Effector memory CD4-positive, alpha-beta T cell (primary cell): ENCODE results near the gene RILPL2.
"Not testable (repeated sequence)": the region's sequence is repeated elsewhere in the genome, so short reads cannot be mapped to it uniquely, and the experiment has no call there.

Source experiments
- DNase-seq, 3 donors: peaks; one replicate each; pipeline ENCODE4 v3.0.0-alpha.2; 2020
- H3K27ac ChIP-seq: 2 replicates; pipeline ENCODE4 v1.7.0; 2013; ENCODE audit warnings: mild to moderate bottlenecking, low read length, moderate library complexity; ENCODE audit not compliant: insufficient read depth, poor library complexity, severe bottlenecking
- H3K27me3 ChIP-seq: replicated peaks from 2 replicates; pipeline ENCODE4 v1.7.0; 2013; ENCODE audit warnings: mild to moderate bottlenecking, low read length; ENCODE audit not compliant: insufficient read depth, control insufficient read depth, poor library complexity, severe bottlenecking
- H3K36me3 ChIP-seq: 2 replicates; pipeline ENCODE4 v1.7.0; 2013; ENCODE audit warnings: mild to moderate bottlenecking, low read length, moderate library complexity; ENCODE audit not compliant: control insufficient read depth, insufficient read depth
- H3K4me1 ChIP-seq: 2 replicates; pipeline ENCODE4 v1.7.0; 2013; ENCODE audit warnings: low read length, mild to moderate bottlenecking; ENCODE audit not compliant: control insufficient read depth, insufficient read depth, poor library complexity, severe bottlenecking
- H3K4me3 ChIP-seq: 2 replicates; pipeline ENCODE4 v1.7.0; 2013; ENCODE audit warnings: low read length, low read depth, mild to moderate bottlenecking; ENCODE audit not compliant: insufficient read depth, poor library complexity, severe bottlenecking
- H3K9me3 ChIP-seq: 2 replicates; pipeline ENCODE4 v1.7.0; 2013; ENCODE audit warnings: mild to moderate bottlenecking, low read length, moderate library complexity; ENCODE audit not compliant: control insufficient read depth
- total RNA-seq, 3 donors: gene quantifications; one replicate each; lab custom pipeline; 2026; lab: John Stamatoyannopoulos, UW

The RILPL2 gene, protein sequence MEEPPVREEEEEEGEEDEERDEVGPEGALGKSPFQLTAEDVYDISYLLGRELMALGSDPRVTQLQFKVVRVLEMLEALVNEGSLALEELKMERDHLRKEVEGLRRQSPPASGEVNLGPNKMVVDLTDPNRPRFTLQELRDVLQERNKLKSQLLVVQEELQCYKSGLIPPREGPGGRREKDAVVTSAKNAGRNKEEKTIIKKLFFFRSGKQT
- total RNA-seq = 33.9 to 46.2 (median 37.3) reads per million in 3 donors

DNA sequence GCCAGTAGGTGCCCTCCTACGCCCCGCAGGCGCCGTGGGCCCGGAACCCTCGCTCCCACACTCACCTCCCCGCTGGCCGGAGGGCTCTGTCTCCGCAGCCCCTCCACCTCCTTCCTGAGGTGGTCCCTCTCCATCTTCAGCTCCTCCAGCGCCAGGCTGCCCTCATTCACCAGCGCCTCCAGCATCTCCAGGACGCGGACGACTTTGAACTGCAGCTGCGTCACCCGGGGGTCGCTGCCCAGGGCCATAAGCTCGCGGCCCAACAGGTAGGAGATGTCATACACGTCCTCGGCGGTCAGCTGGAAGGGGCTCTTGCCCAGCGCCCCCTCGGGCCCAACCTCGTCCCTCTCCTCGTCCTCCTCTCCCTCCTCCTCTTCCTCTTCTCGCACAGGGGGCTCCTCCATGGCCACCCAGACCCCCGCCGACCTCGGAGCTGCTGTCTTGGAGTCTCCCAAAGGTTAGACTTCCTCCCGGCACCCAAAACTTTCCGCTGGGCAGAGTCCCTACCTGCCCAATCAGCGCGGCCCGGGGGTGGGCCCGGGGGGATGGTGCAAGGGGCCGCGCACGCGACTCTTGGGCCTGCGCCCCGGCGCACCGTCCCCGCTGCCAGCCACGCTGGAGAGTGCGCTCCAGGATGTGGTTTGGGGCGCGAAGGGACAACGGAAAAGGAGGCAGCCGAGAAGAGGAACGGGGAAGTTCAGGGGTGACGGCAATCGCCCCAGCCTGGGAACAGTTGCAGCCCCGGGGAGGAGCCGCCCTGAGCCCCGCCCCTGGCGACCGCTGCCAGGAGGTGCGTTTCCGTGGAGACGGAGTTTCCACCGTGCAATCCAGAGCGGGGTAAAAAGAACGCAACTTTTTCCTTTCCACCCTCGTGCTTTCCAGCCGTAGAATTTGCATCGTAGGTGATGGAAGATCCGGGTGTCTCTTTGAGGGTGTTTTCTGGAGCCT, at the start of gene RILPL2:
TSS of gene RILPL2 (minus strand) at position 668 of the 948 bp plus-strand sequence. CDS start at position 404, 264 bp downstream.
- DNase-seq = peak; percentile 90 to 92 (median 92)
- Histone ChIP-seq H3K4me1 (peaks cover 29% of the 10 kb centered on the region), H3K9me3 (no peaks in the 10 kb centered on the region), H3K27me3 (no peaks in the 10 kb centered on the region), H3K27ac (peak within 1 kb of the TSS; percentile 91), H3K4me3 (peak within 1 kb of the TSS; percentile 84), H3K36me3 (no peaks in the 10 kb centered on the region)

DNA sequence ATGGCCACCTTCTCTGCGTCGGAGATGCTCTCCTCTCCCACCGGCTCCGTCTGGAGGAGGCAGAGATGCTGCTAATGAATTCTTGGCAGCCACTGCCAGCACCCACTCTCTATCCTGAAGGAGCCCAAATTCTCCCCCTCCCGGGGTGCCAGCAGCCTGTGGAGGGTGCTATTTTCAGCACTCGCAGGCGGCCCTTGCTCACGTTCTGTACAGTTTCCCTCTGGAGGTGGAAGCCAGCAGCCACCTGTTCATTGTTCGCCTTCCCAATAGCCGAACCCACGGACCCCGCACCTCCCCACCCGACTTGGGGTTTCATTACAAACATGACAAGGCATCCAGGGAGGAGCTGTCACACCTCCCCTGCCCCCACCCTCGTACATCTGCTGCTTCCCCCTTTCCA, 49.3 kb upstream of the RILPL2 start:
- no peak overlapping the region for H3K27ac ChIP-seq
- no peak for DNase-seq

DNA sequence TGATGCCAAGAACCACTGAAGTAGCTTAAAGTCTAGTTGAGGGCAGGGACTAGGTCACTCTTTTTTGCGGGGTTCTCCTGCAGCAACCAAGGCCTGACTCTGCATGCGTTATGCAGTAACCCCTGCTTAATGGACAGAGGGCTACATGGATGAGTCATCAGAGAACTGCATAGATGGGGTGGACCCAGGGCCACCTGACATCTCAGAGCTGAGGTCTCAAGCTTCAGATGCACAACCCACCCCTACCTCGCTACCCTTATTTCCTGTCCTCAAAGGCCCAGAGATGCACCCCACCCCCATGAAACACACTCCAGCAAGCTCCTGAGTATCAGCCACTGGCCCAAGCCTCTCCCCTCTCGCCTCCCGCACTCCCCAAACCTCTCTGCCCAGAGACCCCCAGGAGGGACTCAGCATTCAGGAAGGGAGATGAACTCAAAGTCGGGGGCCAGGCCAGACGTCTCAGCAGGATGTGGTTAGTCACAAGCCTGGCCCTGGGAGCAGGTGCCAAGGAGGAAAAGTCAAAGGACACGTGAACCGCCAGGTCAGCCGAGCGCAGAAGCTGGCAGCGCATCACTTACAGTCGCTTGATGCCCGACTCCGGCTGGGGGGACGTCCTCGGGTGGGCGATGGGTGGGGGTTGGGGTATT, 47.2 kb upstream of the RILPL2 start:
- H3K4me1 ChIP-seq = peaks cover 6% of the 10 kb centered on the region
- DNase-seq = no peak
- H3K9me3 ChIP-seq = no peaks in the 10 kb centered on the region
- H3K4me3 ChIP-seq = no peak overlapping the region
- H3K27ac ChIP-seq = no peak overlapping the region
- H3K36me3 ChIP-seq = no peaks in the 10 kb centered on the region
- H3K27me3 ChIP-seq = no peaks in the 10 kb centered on the region

More for the DNA sequence above, 49.3 kb upstream of the RILPL2 start:
- no peaks in the 10 kb centered on the region for H3K36me3 ChIP-seq
- no peaks in the 10 kb centered on the region for H3K27me3 ChIP-seq
- H3K4me3 ChIP-seq = no peak overlapping the region
- H3K4me1 ChIP-seq = peaks cover 6% of the 10 kb centered on the region
- no peaks in the 10 kb centered on the region for H3K9me3 ChIP-seq

DNA sequence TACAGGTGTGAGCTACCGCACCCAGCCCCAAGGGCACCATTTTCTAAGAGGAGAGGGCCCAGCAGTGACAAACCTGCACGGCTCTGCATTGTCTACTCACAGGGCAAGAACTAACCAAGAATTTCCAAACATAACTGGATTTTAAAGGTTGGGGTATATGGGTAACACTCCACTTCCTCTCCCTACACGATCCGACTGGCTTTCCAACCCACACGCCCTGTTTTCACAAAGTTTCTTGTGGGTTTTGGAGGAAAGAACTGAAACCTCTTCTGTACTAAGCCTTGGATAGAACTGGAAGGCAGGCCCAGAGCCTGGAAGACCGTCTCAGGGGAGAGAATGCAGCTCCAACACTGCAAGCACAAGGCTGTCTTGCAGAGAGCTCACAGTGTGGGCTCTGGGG, 46.4 kb upstream of the RILPL2 start:
- Histone ChIP-seq H3K36me3 (no peaks in the 10 kb centered on the region), H3K9me3 (no peaks in the 10 kb centered on the region), H3K27ac (no peak overlapping the region), H3K4me1 (peaks cover 6% of the 10 kb centered on the region), H3K4me3 (no peak overlapping the region), H3K27me3 (no peaks in the 10 kb centered on the region)
- no peak for DNase-seq

DNA sequence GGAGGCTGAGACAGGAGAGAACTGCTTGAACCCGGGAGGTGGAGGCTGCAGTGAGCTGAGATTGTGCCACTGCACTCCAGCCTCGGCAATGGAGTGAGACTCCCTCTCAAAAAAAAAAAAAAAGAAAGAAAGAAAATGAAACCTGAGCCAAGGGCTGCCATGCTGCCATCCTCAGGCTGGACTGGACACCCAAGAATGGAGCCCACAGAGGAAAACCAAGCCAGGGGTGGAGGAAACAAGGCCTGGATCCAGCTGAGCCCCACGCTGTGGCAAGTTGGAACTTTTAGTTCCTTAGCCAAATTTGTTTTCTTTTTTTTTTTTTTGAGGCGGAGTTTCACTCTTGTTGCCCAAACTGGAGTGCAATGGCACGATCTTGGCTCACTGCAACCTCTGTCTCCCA, 44.8 kb upstream of the RILPL2 start:
- H3K4me1 ChIP-seq, DNase-seq, H3K27me3 ChIP-seq, H3K4me3 ChIP-seq, H3K36me3 ChIP-seq, H3K9me3 ChIP-seq, H3K27ac ChIP-seq: not testable (repeated sequence)

DNA sequence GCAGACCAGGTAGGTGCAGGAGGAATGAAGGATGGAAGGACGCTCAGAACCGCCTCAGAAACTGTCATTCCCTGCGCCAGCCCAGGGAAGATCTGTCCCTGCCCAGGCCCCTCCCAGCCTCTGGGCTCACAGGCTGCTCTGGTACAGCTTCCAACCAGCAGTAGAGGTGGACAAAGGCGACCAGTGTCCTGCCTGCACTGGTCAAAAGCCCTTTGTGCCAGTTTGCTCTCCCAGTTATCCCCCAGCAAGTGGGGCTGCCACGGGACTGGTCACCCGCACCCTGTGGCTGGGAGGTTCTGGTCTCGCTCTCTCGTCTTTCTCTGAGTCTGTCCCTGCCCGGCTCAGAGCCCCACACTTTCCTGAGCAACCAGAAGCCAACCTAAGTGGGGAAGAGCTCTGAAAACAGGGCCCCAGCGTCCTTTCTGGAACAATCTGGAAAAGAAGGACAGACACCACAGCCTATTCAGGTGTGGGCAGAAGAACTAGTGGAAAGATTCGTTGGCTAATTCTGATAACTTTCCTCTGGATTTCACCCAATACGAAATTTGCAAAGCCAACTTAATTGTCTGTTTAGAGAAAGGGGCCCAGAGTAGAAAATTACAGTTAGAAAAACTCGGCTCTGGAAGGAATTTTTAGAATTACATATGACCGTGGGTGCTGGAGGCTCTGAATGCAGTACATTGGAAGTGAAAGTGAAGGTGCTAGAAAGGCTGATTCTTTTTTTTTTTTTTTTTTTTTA, 43.1 kb upstream of the RILPL2 start:
- no peak for DNase-seq
- Histone ChIP-seq H3K36me3 (no peaks in the 10 kb centered on the region), H3K27me3 (no peaks in the 10 kb centered on the region), H3K27ac (no peak overlapping the region), H3K4me1 (peaks cover 13% of the 10 kb centered on the region), H3K9me3 (no peaks in the 10 kb centered on the region), H3K4me3 (no peak overlapping the region)

DNA sequence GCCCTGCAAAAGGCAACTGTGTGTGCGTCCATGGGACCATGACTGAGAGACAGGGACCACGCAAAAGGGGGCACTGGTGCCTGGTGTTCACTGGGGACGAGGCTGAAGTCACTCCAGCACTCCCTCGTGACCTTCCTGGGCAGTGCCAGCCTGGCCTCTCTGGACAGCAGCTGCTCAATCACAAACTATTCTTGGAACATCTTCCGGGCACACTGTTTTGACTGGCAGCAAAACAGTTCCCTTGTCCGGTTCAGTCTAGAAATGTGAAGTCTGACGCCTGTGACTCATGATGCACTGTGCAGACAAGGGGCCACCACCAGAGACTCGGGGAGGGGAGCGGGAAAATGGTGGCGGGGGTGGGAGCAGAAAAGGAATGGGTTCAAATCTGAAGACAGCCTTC, 42.3 kb upstream of the RILPL2 start:
- DNase-seq = no peak
- Histone ChIP-seq H3K4me3 (no peak overlapping the region), H3K4me1 (peaks cover 8% of the 10 kb centered on the region), H3K9me3 (no peaks in the 10 kb centered on the region), H3K36me3 (no peaks in the 10 kb centered on the region), H3K27me3 (no peaks in the 10 kb centered on the region), H3K27ac (no peak overlapping the region)

DNA sequence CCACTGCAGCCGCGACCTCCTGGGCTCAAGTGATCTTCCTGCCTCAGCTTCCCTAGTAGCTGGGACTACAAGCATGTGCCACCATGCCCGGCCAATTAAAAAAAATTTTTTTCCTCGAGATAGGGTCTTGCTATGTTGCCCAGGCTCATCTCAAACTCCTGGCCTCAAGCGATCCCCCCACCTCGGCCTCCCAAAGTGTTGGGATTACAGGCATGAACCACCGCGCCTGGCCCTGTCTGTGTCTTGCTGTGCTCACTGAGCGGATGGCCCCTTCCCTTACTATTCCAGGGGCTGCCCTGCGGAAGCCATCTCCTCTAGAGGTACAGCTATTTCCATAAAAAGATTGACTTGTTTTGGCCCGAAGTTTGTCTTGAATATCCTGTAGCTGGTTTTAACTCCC, 41.6 kb upstream of the RILPL2 start:
- DNase-seq = no peak
- Histone ChIP-seq H3K27me3 (no peaks in the 10 kb centered on the region), H3K4me1 (peaks cover 7% of the 10 kb centered on the region), H3K27ac (no peak overlapping the region), H3K36me3 (no peaks in the 10 kb centered on the region), H3K4me3 (no peak overlapping the region), H3K9me3 (no peaks in the 10 kb centered on the region)

DNA sequence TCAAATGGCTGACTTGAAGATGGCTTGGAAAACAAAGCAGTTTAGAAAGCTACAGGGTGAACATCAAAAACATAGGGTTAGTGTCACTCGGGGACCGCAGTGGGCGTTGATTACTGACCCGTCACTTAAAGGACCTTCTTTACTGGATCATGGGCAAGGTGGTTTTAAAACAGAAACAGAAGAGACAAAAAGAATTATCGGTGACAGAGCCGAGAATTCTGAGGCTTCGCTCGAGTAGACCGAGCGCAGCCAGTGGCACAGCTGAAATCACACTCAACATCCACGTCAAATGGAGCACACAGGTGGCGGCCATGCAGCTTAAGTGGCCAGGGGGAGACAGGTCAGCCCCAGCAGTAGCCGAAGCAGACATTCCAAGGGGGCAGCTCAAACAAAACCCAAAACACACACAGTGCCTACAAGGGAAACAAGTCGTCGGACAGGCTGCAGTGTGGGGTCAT, 38.8 kb upstream of the RILPL2 start:
- Histone ChIP-seq H3K27ac (peak overlapping the region; percentile 33), H3K27me3 (no peaks in the 10 kb centered on the region), H3K4me1 (peaks cover 7% of the 10 kb centered on the region), H3K9me3 (no peaks in the 10 kb centered on the region), H3K4me3 (no peak overlapping the region), H3K36me3 (peaks cover 10% of the 10 kb centered on the region)
- no peak for DNase-seq
